ENCODE measurements around the gene COL4A6.

COL4A6 gene

GRCh38 chrX:108299704-108300103 lies 138.5 kb downstream of the COL4A6 start:
- H3K9ac ChIP-seq (ENCODE audit: low read depth, low read length, poor library complexity, severe bottlenecking) = no peak overlapping the region
- no peaks in the 10 kb centered on the region for H3K4me1 ChIP-seq (ENCODE audit: insufficient read depth, low read length, poor library complexity, severe bottlenecking)
- no peak overlapping the region for H2AFZ ChIP-seq (ENCODE audit: low read length)
- no peak overlapping the region for H3K4me2 ChIP-seq (ENCODE audit: low read depth, low read length, poor library complexity, severe bottlenecking)
- no peaks in the 10 kb centered on the region for H3K36me3 ChIP-seq (ENCODE audit: insufficient read depth, low read length)
- no peak overlapping the region for H3K4me3 ChIP-seq (ENCODE audit: low read length, poor library complexity, severe bottlenecking)
- no peaks in the 10 kb centered on the region for H3K27me3 ChIP-seq (ENCODE audit: insufficient read depth, low read length, poor library complexity, severe bottlenecking)
- no peaks in the 10 kb centered on the region for H3K9me3 ChIP-seq (ENCODE audit: insufficient read depth, low read depth, low read length)
- no peaks in the 10 kb centered on the region for H3K9me2 ChIP-seq (replicated peaks; ENCODE audit: low read depth, low read length)
- no peaks in the 10 kb centered on the region for H4K20me1 ChIP-seq (ENCODE audit: insufficient read depth, low read length, poor library complexity, severe bottlenecking)
- H3K79me2 ChIP-seq (ENCODE audit: insufficient read depth, low read length) = no peaks in the 10 kb centered on the region
- TF ChIP-seq EZH2phosphoT487 (IDR thresholded peaks at IDR 0.05; ENCODE audit: borderline replicate concordance) = no peak
- TF ChIP-seq CTCF (conservative IDR thresholded peaks at IDR 0.05; ENCODE audit: low read length) = no peak
- H3F3A ChIP-seq (ENCODE audit: low read depth) = no peaks in the 10 kb centered on the region

- no peaks in the 10 kb centered on the region for H3K4me1 ChIP-seq (ENCODE audit: insufficient read depth, low read length, poor library complexity, severe bottlenecking)
- TF ChIP-seq CTCF (conservative IDR thresholded peaks at IDR 0.05; ENCODE audit: low read length) (no peak), EZH2phosphoT487 (IDR thresholded peaks at IDR 0.05; ENCODE audit: borderline replicate concordance) (no peak)
- no peak overlapping the region for H2AFZ ChIP-seq (ENCODE audit: low read length)
- H3K9ac ChIP-seq (ENCODE audit: low read depth, low read length, poor library complexity, severe bottlenecking) = no peak overlapping the region
- no peaks in the 10 kb centered on the region for H4K20me1 ChIP-seq (ENCODE audit: insufficient read depth, low read length, poor library complexity, severe bottlenecking)
- no peak overlapping the region for H3K4me3 ChIP-seq (ENCODE audit: low read length, poor library complexity, severe bottlenecking)
- H3K4me2 ChIP-seq (ENCODE audit: low read depth, low read length, poor library complexity, severe bottlenecking) = no peak overlapping the region
- no peaks in the 10 kb centered on the region for H3K9me3 ChIP-seq (ENCODE audit: insufficient read depth, low read depth, low read length)
- H3K36me3 ChIP-seq (ENCODE audit: insufficient read depth, low read length) = no peaks in the 10 kb centered on the region
- no peaks in the 10 kb centered on the region for H3K9me2 ChIP-seq (replicated peaks; ENCODE audit: low read depth, low read length)
- H3K79me2 ChIP-seq (ENCODE audit: insufficient read depth, low read length) = no peaks in the 10 kb centered on the region
- H3F3A ChIP-seq (ENCODE audit: low read depth) = no peaks in the 10 kb centered on the region
- H3K27me3 ChIP-seq (ENCODE audit: insufficient read depth, low read length, poor library complexity, severe bottlenecking) = no peaks in the 10 kb centered on the region
Observed at GRCh38 chrX:108299101-108299591, 139.1 kb downstream of the COL4A6 start.

- no peaks in the 10 kb centered on the region for H3K4me1 ChIP-seq (ENCODE audit: insufficient read depth, low read length, poor library complexity, severe bottlenecking)
- no peak for TF ChIP-seq EZH2phosphoT487 (IDR thresholded peaks at IDR 0.05; ENCODE audit: borderline replicate concordance)
- no peak for TF ChIP-seq CTCF (conservative IDR thresholded peaks at IDR 0.05; ENCODE audit: low read length)
- H3F3A ChIP-seq (ENCODE audit: low read depth) = no peaks in the 10 kb centered on the region
- H3K4me3 ChIP-seq (ENCODE audit: low read length, poor library complexity, severe bottlenecking) = no peak overlapping the region
- H3K9ac ChIP-seq (ENCODE audit: low read depth, low read length, poor library complexity, severe bottlenecking) = no peak overlapping the region
- H3K27me3 ChIP-seq (ENCODE audit: insufficient read depth, low read length, poor library complexity, severe bottlenecking) = no peaks in the 10 kb centered on the region
- no peaks in the 10 kb centered on the region for H3K9me2 ChIP-seq (replicated peaks; ENCODE audit: low read depth, low read length)
- no peak overlapping the region for H3K4me2 ChIP-seq (ENCODE audit: low read depth, low read length, poor library complexity, severe bottlenecking)
- H3K9me3 ChIP-seq (ENCODE audit: insufficient read depth, low read depth, low read length) = no peaks in the 10 kb centered on the region
- H4K20me1 ChIP-seq (ENCODE audit: insufficient read depth, low read length, poor library complexity, severe bottlenecking) = no peaks in the 10 kb centered on the region
- H2AFZ ChIP-seq (ENCODE audit: low read length) = no peak overlapping the region
- H3K79me2 ChIP-seq (ENCODE audit: insufficient read depth, low read length) = no peaks in the 10 kb centered on the region
- no peaks in the 10 kb centered on the region for H3K36me3 ChIP-seq (ENCODE audit: insufficient read depth, low read length)
Observed at GRCh38 chrX:108298165-108298602, 140.0 kb downstream of the COL4A6 start.

Data from Loucy (cell line).